ENCODE data around the gene CTSA.
"Not testable (repeated sequence)": the region's sequence is repeated elsewhere in the genome, so short reads cannot be mapped to it uniquely, and the experiment has no call there.

The CTSA gene

GRCh38 chr20:45931680-45932079, 40.5 kb downstream of the CTSA start:
- not testable (repeated sequence) for H3K4me3 ChIP-seq, H3K27ac ChIP-seq

- Histone ChIP-seq H3K4me3 (peak overlapping the region; percentile 82 to 98 (median 94)), H3K27ac (peak overlapping the region in 20 of 21 experiments; percentile 97 to 100 (median 100))
Observed at GRCh38 chr20:45933266-45934045, 42.3 kb downstream of the CTSA start.

GRCh38 chr20:45934046-45934585, 43.0 kb downstream of the CTSA start:
- Histone ChIP-seq H3K4me3 (peak overlapping the region; percentile 82 to 98 (median 94)), H3K27ac (peak overlapping the region; percentile 95 to 100 (median 100))

- Histone ChIP-seq H3K27ac (peak within 1 kb of the TSS; percentile 95 to 100 (median 100)), H3K4me3 (peak within 1 kb of the TSS; percentile 82 to 98 (median 94))
Observed at GRCh38 chr20:45934586-45935415, 43.7 kb downstream of the CTSA start, which contains the start of gene PCIF1. TSS of gene PCIF1 (plus strand) at chr20:45934683. CDS start at chr20:45939000, 4,317 bp downstream.

- Histone ChIP-seq H3K4me3 (peak overlapping the region; percentile 82 to 98 (median 94)), H3K27ac (peak overlapping the region in 20 of 21 experiments; percentile 23 to 100 (median 100))
Observed at GRCh38 chr20:45935416-45936046, 44.4 kb downstream of the CTSA start.

GRCh38 chr20:45937765-45938164, 46.6 kb downstream of the CTSA start:
- Histone ChIP-seq H3K4me3 (no peak overlapping the region), H3K27ac (no peak overlapping the region)

GRCh38 chr20:45938727-45939438, 47.7 kb downstream of the CTSA start:
- Histone ChIP-seq H3K4me3 (no peak overlapping the region), H3K27ac (peak overlapping the region in 1 of 21 experiments; percentile 3)

GRCh38 chr20:45940053-45940452, 48.9 kb downstream of the CTSA start:
- H3K4me3 ChIP-seq, result no peak overlapping the region
- no peak overlapping the region for H3K27ac ChIP-seq

GRCh38 chr20:45940469-45940868, 49.3 kb downstream of the CTSA start:
- Histone ChIP-seq H3K27ac (no peak overlapping the region), H3K4me3 (no peak overlapping the region)

GRCh38 chr20:45943613-45944012, 52.5 kb downstream of the CTSA start:
- H3K27ac ChIP-seq, result peak overlapping the region in 2 of 21 experiments; percentile 34 to 59
- no peak overlapping the region for H3K4me3 ChIP-seq

- peak overlapping the region in 7 of 21 experiments; percentile 4 to 59 (median 29) for H3K27ac ChIP-seq
- no peak overlapping the region for H3K4me3 ChIP-seq
Observed at GRCh38 chr20:45944151-45944964, 53.2 kb downstream of the CTSA start.

- peak overlapping the region in 10 of 21 experiments; percentile 24 to 77 (median 46) for H3K27ac ChIP-seq
- no peak overlapping the region for H3K4me3 ChIP-seq
Observed at GRCh38 chr20:45944965-45945677, 54.0 kb downstream of the CTSA start.

- H3K27ac ChIP-seq, result peak overlapping the region in 14 of 21 experiments; percentile 6 to 77 (median 46)
- no peak overlapping the region for H3K4me3 ChIP-seq
Observed at GRCh38 chr20:45945678-45946148, 54.6 kb downstream of the CTSA start.

- H3K27ac ChIP-seq, result peak overlapping the region in 16 of 21 experiments; percentile 6 to 77 (median 40)
- no peak overlapping the region for H3K4me3 ChIP-seq
Observed at GRCh38 chr20:45946149-45946970, 55.2 kb downstream of the CTSA start.

- H3K4me3 ChIP-seq, result no peak overlapping the region
- H3K27ac ChIP-seq, result peak overlapping the region in 9 of 21 experiments; percentile 1 to 77 (median 51)
Observed at GRCh38 chr20:45947110-45947866, 56.2 kb downstream of the CTSA start.

GRCh38 chr20:45948261-45948733, 57.2 kb downstream of the CTSA start:
- H3K4me3 ChIP-seq, result no peak overlapping the region
- H3K27ac ChIP-seq, result peak overlapping the region in 5 of 21 experiments; percentile 6 to 64 (median 24)

Measured in skin epidermis (tissue), 12 donors.